Measurements from ENCODE around the gene SAFB.
A peak's percentile ranks its signal among the peaks of the same experiment; 100 is the strongest.

The SAFB gene

DNA sequence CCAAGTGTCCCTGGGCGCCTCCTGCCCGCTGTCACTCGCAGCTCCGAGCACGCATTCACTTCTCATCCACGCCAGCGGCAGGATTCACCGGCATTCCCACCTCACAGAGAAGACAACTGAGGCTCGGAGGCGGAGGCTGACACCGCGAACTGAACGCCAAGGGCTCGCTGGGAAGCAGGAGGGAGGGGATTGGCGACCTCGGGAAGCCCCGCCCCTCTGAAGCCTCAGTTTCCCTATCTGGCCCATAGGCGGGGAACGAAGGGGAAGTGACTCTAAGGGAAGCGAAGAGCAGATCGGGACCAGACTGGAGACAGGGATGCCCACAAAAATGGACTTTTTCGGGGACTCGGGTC, 57.2 kb downstream of the SAFB start:
- Histone ChIP-seq H3K4me3 (ENCODE audit: low read depth, low read length) (peak overlapping the region; percentile 98), H3K27me3 (ENCODE audit: control insufficient read depth, insufficient read depth, low read length) (no peaks in the 10 kb centered on the region), H3K27ac (peak overlapping the region; percentile 91), H3K36me3 (ENCODE audit: control insufficient read depth, insufficient read depth, low read length) (no peaks in the 10 kb centered on the region), H2AFZ (peak overlapping the region; percentile 76), H3K4me1 (no peaks in the 10 kb centered on the region), H3K4me2 (ENCODE audit: low read length) (peak overlapping the region; percentile 98), H3K79me2 (no peaks in the 10 kb centered on the region), H3K9ac (no peak overlapping the region), H3K9me3 (ENCODE audit: control insufficient read depth, low read length) (no peaks in the 10 kb centered on the region)
- TF ChIP-seq, protein P1, sequence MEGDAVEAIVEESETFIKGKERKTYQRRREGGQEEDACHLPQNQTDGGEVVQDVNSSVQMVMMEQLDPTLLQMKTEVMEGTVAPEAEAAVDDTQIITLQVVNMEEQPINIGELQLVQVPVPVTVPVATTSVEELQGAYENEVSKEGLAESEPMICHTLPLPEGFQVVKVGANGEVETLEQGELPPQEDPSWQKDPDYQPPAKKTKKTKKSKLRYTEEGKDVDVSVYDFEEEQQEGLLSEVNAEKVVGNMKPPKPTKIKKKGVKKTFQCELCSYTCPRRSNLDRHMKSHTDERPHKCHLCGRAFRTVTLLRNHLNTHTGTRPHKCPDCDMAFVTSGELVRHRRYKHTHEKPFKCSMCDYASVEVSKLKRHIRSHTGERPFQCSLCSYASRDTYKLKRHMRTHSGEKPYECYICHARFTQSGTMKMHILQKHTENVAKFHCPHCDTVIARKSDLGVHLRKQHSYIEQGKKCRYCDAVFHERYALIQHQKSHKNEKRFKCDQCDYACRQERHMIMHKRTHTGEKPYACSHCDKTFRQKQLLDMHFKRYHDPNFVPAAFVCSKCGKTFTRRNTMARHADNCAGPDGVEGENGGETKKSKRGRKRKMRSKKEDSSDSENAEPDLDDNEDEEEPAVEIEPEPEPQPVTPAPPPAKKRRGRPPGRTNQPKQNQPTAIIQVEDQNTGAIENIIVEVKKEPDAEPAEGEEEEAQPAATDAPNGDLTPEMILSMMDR (IDR thresholded peaks at IDR 0.05), result no peak

DNA sequence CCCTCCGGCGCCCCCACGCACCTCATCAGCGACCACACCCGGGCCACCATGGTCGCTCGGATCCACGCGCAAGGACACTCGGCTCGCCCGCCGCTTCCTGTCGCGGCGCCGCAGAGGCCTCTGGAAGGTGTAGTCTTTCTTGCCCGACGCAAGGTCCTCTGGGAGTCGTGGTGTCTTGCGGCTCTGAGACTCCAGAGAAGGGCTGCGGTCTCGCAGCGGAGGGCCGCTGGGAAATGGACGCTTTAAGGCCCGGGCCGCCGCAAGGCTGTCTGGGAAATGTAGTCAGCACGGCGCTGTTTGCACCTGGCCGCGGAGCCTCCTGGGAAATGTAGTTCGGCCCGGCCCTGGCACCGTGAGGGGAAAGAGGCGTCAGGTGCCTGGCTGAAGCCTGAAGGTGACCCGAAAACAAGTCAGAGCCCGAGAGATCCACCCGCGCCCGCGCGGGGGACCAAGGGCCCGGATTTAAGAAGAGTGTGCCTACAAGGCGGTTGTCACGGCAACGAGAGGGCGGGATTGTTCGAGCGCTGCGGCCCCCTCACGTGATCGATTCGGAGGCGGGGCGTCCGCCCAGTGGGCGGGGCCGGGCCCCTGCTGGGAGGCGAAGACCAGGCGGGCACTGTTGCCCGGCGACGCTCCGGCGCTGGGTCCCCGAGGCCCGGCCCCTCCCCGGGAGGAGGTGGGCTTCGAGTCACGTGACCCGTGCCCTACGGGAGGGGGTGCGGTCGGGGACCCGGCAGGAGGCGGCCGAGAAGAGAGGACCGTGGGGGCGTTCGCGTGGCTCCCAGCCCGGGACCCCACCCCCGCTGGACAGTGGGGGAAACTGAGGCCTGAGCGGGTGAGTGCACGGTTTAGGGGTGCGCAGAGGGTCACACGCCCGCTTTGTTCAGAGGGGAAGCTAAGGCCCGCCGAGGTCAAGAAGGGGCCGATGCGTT, 57.8 kb downstream of the SAFB start, which contains the start of the genes HSD11B1L and MICOS13:
Gene HSD11B1L, plus strand, starts transcription at position 591 of the 932 bp plus-strand sequence. CDS start 3,806 bp downstream, outside the sequence.
Gene MICOS13, minus strand, starts transcription at position 80 of the 932 bp plus-strand sequence. Its CDS starts 30 bp downstream, at position 50.
- peak within 1 kb of the TSS; percentile 98 for H3K4me3 ChIP-seq (ENCODE audit: low read depth, low read length)
- no peaks in the 10 kb centered on the region for H3K4me1 ChIP-seq
- peak within 1 kb of the TSS; percentile 34 for H3K9ac ChIP-seq
- peak within 1 kb of the TSS; percentile 91 for H3K27ac ChIP-seq
- peak within 1 kb of the TSS; percentile 76 for H2AFZ ChIP-seq
- H3K79me2 ChIP-seq, result no peaks in the 10 kb centered on the region
- TF ChIP-seq, protein P1 (IDR thresholded peaks at IDR 0.05), result no peak
- H3K9me3 ChIP-seq (ENCODE audit: control insufficient read depth, low read length), result no peaks in the 10 kb centered on the region
- no peaks in the 10 kb centered on the region for H3K36me3 ChIP-seq (ENCODE audit: control insufficient read depth, insufficient read depth, low read length)
- no peaks in the 10 kb centered on the region for H3K27me3 ChIP-seq (ENCODE audit: control insufficient read depth, insufficient read depth, low read length)
- H3K4me2 ChIP-seq (ENCODE audit: low read length), result peak within 1 kb of the TSS; percentile 98

DNA sequence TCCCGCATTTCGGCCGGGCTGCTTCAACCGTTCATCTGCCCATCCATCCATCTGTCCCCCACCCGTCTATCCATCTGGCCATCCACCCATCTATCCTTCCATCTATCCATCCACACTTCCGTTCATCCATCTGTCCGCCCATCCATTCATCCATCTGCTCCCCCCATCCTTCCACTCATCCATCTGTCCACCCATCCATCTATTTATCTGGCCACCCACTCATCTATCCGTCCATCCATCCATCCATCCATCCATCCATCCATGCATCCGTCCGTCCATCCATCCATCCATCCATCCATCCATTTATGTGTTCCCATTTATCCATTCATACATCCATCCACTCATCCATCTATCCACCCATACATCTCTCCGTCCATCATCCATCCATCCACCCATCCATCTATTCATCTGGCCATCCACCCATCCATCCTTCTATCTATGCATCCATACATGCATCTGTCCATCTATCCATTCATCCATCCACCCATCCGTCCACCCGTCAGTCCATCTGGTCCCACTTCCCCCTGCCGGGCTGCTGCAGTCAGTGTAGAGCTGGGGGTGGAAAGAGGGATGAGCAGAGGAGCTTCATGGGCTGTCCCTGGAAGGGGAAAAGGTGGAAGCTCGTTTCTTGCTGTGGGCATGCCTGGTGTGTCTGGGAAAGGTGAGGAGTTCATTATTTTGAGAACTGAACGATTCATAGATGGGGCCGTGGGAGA, 58.7 kb downstream of the SAFB start:
- H3K4me2 ChIP-seq (ENCODE audit: low read length), result peak overlapping the region; percentile 98
- no peaks in the 10 kb centered on the region for H3K36me3 ChIP-seq (ENCODE audit: control insufficient read depth, insufficient read depth, low read length)
- H3K4me3 ChIP-seq (ENCODE audit: low read depth, low read length), result peak overlapping the region; percentile 98
- no peaks in the 10 kb centered on the region for H3K27me3 ChIP-seq (ENCODE audit: control insufficient read depth, insufficient read depth, low read length)
- H3K9ac ChIP-seq, result peak overlapping the region; percentile 34
- H2AFZ ChIP-seq, result peak overlapping the region; percentile 76
- no peaks in the 10 kb centered on the region for H3K79me2 ChIP-seq
- H3K4me1 ChIP-seq, result no peaks in the 10 kb centered on the region
- peak overlapping the region; percentile 91 for H3K27ac ChIP-seq
- TF ChIP-seq, protein P1 (IDR thresholded peaks at IDR 0.05), result no peak
- H3K9me3 ChIP-seq (ENCODE audit: control insufficient read depth, low read length), result no peaks in the 10 kb centered on the region

DNA sequence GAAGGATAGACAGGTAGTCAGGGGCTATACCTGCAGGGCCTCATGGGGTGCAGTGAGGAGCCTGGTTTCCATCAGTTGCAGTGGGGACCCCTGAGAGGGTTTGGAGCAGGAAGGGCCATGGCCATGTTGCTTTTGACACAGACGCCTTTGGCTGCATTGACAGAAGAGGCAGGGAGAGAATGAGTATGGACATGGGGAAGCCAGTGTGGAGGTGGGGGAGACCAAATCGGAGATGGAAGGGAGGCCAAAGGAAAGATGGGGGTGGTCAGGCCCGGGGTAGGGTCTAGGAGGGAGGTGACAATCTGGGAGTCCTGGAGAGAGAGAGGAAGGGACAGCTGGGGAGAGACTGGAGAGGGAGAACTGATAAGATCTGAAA, 59.2 kb downstream of the SAFB start:
- TF ChIP-seq, protein P1 (IDR thresholded peaks at IDR 0.05), result no peak
- H3K79me2 ChIP-seq, result no peaks in the 10 kb centered on the region
- H3K36me3 ChIP-seq (ENCODE audit: control insufficient read depth, insufficient read depth, low read length), result no peaks in the 10 kb centered on the region
- H2AFZ ChIP-seq, result no peak overlapping the region
- no peak overlapping the region for H3K9ac ChIP-seq
- no peaks in the 10 kb centered on the region for H3K9me3 ChIP-seq (ENCODE audit: control insufficient read depth, low read length)
- H3K27me3 ChIP-seq (ENCODE audit: control insufficient read depth, insufficient read depth, low read length), result no peaks in the 10 kb centered on the region
- H3K4me2 ChIP-seq (ENCODE audit: low read length), result no peak overlapping the region
- no peaks in the 10 kb centered on the region for H3K4me1 ChIP-seq
- no peak overlapping the region for H3K27ac ChIP-seq
- no peak overlapping the region for H3K4me3 ChIP-seq (ENCODE audit: low read depth, low read length)
